PC-3 (cell line): ENCODE measurements around the gene RPS21. TPM values are rescaled to one million over a fixed set of nuclear protein-coding genes. Genes with fewer than 3 reads are reported as not detected.

Source experiments
- ATAC-seq: fragments of 200-7000 bp; cut with Tn5 transposase; 2 replicates; pipeline ENCODE4 v1.9.1; 2020; ENCODE audit warnings: mild to moderate bottlenecking, moderate library complexity
- BruUV-seq: library from RNA; stranded (reverse); fragments of 400-500 nt; replicated peaks from 2 replicates; lab custom pipeline; 2021; lab: Mats Ljungman, UMichigan
- CTCF ChIA-PET: fragments of 300-600 bp; sonication (Branson Sonifier 250); formaldehyde crosslinking; loops from one replicate; lab custom pipeline; 2022; ENCODE audit warnings: antibody characterized with exemption; lab: Charles Lee
- POLR2A ChIA-PET: fragments of 300-600 bp; sonication (Branson Sonifier 250); formaldehyde crosslinking; loops from one replicate; lab custom pipeline; 2022; ENCODE audit warnings: antibody characterized with exemption; ENCODE audit not compliant: unreplicated experiment; lab: Charles Lee
- DNase-seq: peaks from one replicate; pipeline ENCODE4 v3.0.0-alpha.2; 2015
- H2AFZ ChIP-seq: fragments of 300-600 bp; sonication (generic); 2 replicates; pipeline ENCODE4 v1.6.0; 2016; ENCODE audit warnings: antibody characterized with exemption, low read length
- H3F3A ChIP-seq: fragments of 300-600 bp; sonication (generic); one replicate; pipeline ENCODE4 v1.6.0; 2017; ENCODE audit warnings: antibody characterized with exemption, low read length, control low read depth, mild to moderate bottlenecking; ENCODE audit not compliant: unreplicated experiment
- H3K27ac ChIP-seq: fragments of 300-600 bp; sonication (generic); 2 replicates; pipeline ENCODE4 v1.5.1; 2016; ENCODE audit warnings: mild to moderate bottlenecking, low read length
- H3K27me3 ChIP-seq: fragments of 300-600 bp; sonication (generic); 2 replicates; pipeline ENCODE4 v1.6.1; 2016; ENCODE audit warnings: low read length, mixed read lengths
- H3K36me3 ChIP-seq: fragments of 300-600 bp; sonication (generic); 2 replicates; pipeline ENCODE4 v1.6.1; 2016; ENCODE audit warnings: low read depth, mixed run types, low read length, mixed read lengths
- H3K4me1 ChIP-seq: fragments of 300-600 bp; sonication (generic); 2 replicates; pipeline ENCODE4 v1.5.1; 2016; ENCODE audit warnings: low read length; ENCODE audit not compliant: insufficient read depth
- H3K4me2 ChIP-seq: fragments of 300-600 bp; sonication (generic); 2 replicates; pipeline ENCODE4 v1.6.0; 2016; ENCODE audit warnings: low read length
- H3K4me3 ChIP-seq: fragments of 300-600 bp; sonication (generic); 2 replicates; pipeline ENCODE4 v1.5.1; 2016; ENCODE audit warnings: mild to moderate bottlenecking, low read length, mixed read lengths
- H3K79me2 ChIP-seq: fragments of 300-600 bp; sonication (generic); 2 replicates; pipeline ENCODE4 v1.6.1; 2017; ENCODE audit warnings: low read length, mixed read lengths
- H3K9ac ChIP-seq: fragments of 300-600 bp; sonication (generic); 2 replicates; pipeline ENCODE4 v1.6.0; 2016; ENCODE audit warnings: mild to moderate bottlenecking, low read length
- H3K9me2 ChIP-seq: fragments of 300-600 bp; sonication (generic); replicated peaks from 2 replicates; pipeline ENCODE4 v1.6.1; 2016; ENCODE audit warnings: mixed run types, low read length, mixed read lengths
- H3K9me3 ChIP-seq: fragments of 300-600 bp; sonication (generic); 2 replicates; pipeline ENCODE4 v1.6.1; 2016; ENCODE audit warnings: low read length, mixed read lengths
- H4K20me1 ChIP-seq: fragments of 300-600 bp; sonication (generic); 2 replicates; pipeline ENCODE4 v1.6.1; 2016; ENCODE audit warnings: low read length, mixed read lengths
- CTCF ChIP-seq: fragments of 300-600 bp; sonication (generic); conservative IDR thresholded peaks from 2 replicates; pipeline ENCODE4 v1.5.1; 2017; ENCODE audit warnings: antibody characterized with exemption, low read depth, mild to moderate bottlenecking, low read length
- EZH2 ChIP-seq: fragments of 300-600 bp; sonication (generic); IDR thresholded peaks from one replicate; pipeline ENCODE4 v1.6.1; 2017; ENCODE audit warnings: antibody characterized with exemption, mild to moderate bottlenecking, low read length; ENCODE audit not compliant: unreplicated experiment
- EZH2phosphoT487 ChIP-seq: fragments of 300-600 bp; sonication (generic); IDR thresholded peaks from 2 replicates; pipeline ENCODE4 v1.6.1; 2018; ENCODE audit warnings: mild to moderate bottlenecking, antibody characterized with exemption, low read length, borderline replicate concordance
- intact Hi-C: fragments of 100-400 bp; cut with micrococcal nuclease; formaldehyde crosslinking; loops from 2 replicates; pipeline ENCODE4 v1.9.0; 2023
- total RNA-seq: library from RNA; depleted of rRNA; stranded (reverse); fragments of >200 nt; gene quantifications from 2 replicates; pipeline ENCODE4 v1.2.3, GENCODE V29; 2014

The RPS21 gene
- total RNA-seq, 1 experiment from 2014 or later, result 1,945 TPM

GRCh38 chr20:62389601-62390087 lies 2.7 kb downstream of the RPS21 start:
- Histone ChIP-seq H4K20me1 (peaks cover 28% of the 10 kb centered on the region), H3K27ac (no peak overlapping the region), H3K9ac (no peak overlapping the region), H3F3A (peaks cover 21% of the 10 kb centered on the region), H2AFZ (no peak overlapping the region), H3K27me3 (no peaks in the 10 kb centered on the region), H3K4me1 (peaks cover 16% of the 10 kb centered on the region), H3K4me3 (no peak overlapping the region), H3K9me2 (no peaks in the 10 kb centered on the region), H3K4me2 (no peak overlapping the region), H3K9me3 (no peaks in the 10 kb centered on the region), H3K79me2 (peaks cover 49% of the 10 kb centered on the region), H3K36me3 (peaks cover 27% of the 10 kb centered on the region)
- CTCF ChIA-PET, result interaction anchor here (0.6 kb wide), 1 partner anchor 103 kb away, joined by 5 read pairs; no protein-coding TSS in a partner anchor
- intact Hi-C loops, result loop anchor here (10.0 kb wide), 1 partner anchor 405 kb away; the partner anchor contains the start of gene MRGBP
- ATAC-seq, result no peak
- no TSS peak for BruUV-seq
- TF ChIP-seq EZH2phosphoT487 (no peak), EZH2 (no peak), CTCF (no peak)
- POLR2A ChIA-PET, result no interaction called here
- DNase-seq, result no peak

DNA sequence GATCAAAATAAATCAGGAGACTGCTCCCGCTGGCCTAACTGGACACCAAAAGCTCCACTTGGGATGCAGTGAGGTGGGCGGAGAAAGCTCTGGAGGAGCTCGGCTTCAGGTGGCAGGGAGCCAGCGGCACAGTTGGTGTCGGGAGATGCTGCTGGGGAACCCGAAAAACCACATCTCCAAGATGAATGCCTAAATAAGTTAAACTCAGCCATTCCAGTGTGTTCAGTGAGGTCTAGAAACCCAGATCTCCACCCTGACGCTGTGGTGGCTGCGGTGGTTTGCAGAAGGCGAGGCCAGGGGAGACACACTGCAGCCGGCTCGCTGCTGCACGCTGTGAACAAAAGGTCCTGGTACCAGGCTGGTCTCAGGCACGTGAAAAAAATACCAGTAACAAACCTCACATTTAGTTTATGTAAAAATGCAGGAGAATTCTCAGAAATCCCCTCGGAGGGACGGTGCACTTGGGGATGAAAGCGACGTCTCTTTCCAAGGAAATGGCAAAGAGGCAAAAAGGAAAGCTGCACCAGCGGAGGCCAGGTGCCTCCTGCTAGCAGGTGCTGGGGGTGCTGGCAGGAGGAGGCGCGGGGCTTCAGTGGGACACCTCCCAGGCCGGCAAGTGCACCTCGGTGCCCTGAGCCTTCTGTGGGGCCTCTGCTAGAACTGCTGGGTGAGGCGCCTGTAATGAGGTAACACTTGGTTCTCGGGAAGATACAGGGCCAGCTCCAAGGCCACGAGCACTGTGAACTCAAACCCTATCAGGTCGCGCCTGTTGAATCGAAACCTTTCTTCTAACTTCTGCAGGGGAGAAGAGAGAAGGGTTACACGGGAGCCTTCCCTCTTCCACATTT lies 3.6 kb downstream of the RPS21 start:
- Histone ChIP-seq H3K36me3 (peaks cover 27% of the 10 kb centered on the region), H3K9ac (no peak overlapping the region), H3K4me3 (no peak overlapping the region), H3K27ac (no peak overlapping the region), H3K27me3 (no peaks in the 10 kb centered on the region), H3K79me2 (peaks cover 42% of the 10 kb centered on the region), H3K4me1 (peaks cover 11% of the 10 kb centered on the region), H2AFZ (no peak overlapping the region), H4K20me1 (peaks cover 28% of the 10 kb centered on the region), H3K9me3 (no peaks in the 10 kb centered on the region), H3K4me2 (no peak overlapping the region), H3F3A (peaks cover 21% of the 10 kb centered on the region), H3K9me2 (no peaks in the 10 kb centered on the region)
- TF ChIP-seq EZH2phosphoT487, result no peak
- TF ChIP-seq CTCF, result no peak
- no peak for TF ChIP-seq EZH2
- no peak for ATAC-seq
- intact Hi-C loops, result no loop called here
- ChIA-PET POLR2A (no interaction called here), CTCF (interaction anchor here (0.6 kb wide), 1 partner anchor 103 kb away, joined by 5 read pairs; no protein-coding TSS in a partner anchor)
- DNase-seq, result no peak
- no TSS peak for BruUV-seq
